ENCODE data around the gene PCGF6.
A peak's percentile ranks its signal among the peaks of the same experiment; 100 is the strongest.

- peak; percentile 41 for TF ChIP-seq CTCF (IDR thresholded peaks at IDR 0.05; ENCODE audit: borderline replicate concordance, extremely low read depth, low read length, poor library complexity, severe bottlenecking)
- no peak for TF ChIP-seq EZH2 (IDR thresholded peaks at IDR 0.05; ENCODE audit: borderline replicate concordance, low read depth, low read length, severe bottlenecking)
Observed at GRCh38 chr10:103396067-103396788, 45.3 kb upstream of the PCGF6 start, which contains the start of the genes ATP5MK and PDCD11.
